Erythroblast (primary cell): ENCODE data around the gene SETD6.

Experiments used
- GATA1 ChIP-seq: IDR thresholded peaks from 2 replicates; pipeline ENCODE4 v1.6.1; 2011; ENCODE audit warnings: low read depth, mild to moderate bottlenecking, control low read depth, low read length, moderate library complexity
- POLR2A ChIP-seq: IDR thresholded peaks from 2 replicates; pipeline ENCODE4 v1.6.1; 2011; ENCODE audit warnings: mild to moderate bottlenecking, low read length

- TF ChIP-seq POLR2A (no peak), GATA1 (no peak)
Measured at GRCh38 chr16:58481931-58482330, 33.4 kb upstream of the SETD6 start.
